Endothelial cell of umbilical vein (primary cell): Measurements from ENCODE around the gene CCDC106. TPM values are rescaled to one million over a fixed set of nuclear protein-coding genes. Genes with fewer than 3 reads are reported as not detected.
A peak's percentile ranks its signal among the peaks of the same experiment; 100 is the strongest.

ENCODE experiments used
- BruUV-seq: library from RNA; stranded (reverse); fragments of 400-500 nt; replicated peaks from 2 replicates; lab custom pipeline; 2021; lab: Mats Ljungman, UMichigan
- CTCF ChIA-PET: fragments of 300-600, 350-600 bp; sonication (Branson Sonifier 250); formaldehyde crosslinking; loops from one replicate; lab custom pipeline; 2021; ENCODE audit warnings: antibody characterized with exemption, inconsistent platforms; lab: Charles Lee
- POLR2A ChIA-PET: fragments of 300-600, 350-600 bp; sonication (Branson Sonifier 250); formaldehyde crosslinking; loops from one replicate; lab custom pipeline; 2021; ENCODE audit warnings: antibody characterized with exemption, inconsistent platforms; lab: Charles Lee
- DNase-seq: peaks from one replicate; pipeline ENCODE4 v3.0.0-alpha.2; 2011; ENCODE audit warnings: low read depth, low spot score
- FAIRE-seq: peaks from 2 replicates; lab custom pipeline; 2011; peaks lifted over from hg19 to GRCh38; lab: Jason Lieb, UNC
- H2AFZ ChIP-seq: 2 replicates; pipeline ENCODE4 v1.6.0; 2012; ENCODE audit warnings: low read depth, low read length, control low read depth, inconsistent platforms
- H3K27ac ChIP-seq: 2 replicates; pipeline ENCODE4 v1.5.1; 2011; ENCODE audit warnings: low read depth, mild to moderate bottlenecking, control low read depth, low read length, moderate library complexity; ENCODE audit not compliant: insufficient read depth
- H3K27me3 ChIP-seq, 2 experiments: 2 replicates each; pipeline versions ENCODE4 v1.6.0 to v1.6.1; 2011; ENCODE audit warnings: low read length in 2 of 2, mixed read lengths in 1 of 2; ENCODE audit not compliant: control insufficient read depth in 2 of 2, insufficient read depth in 2 of 2
- H3K36me3 ChIP-seq, 2 experiments: 2 replicates in 1 of 2; 3 replicates in 1 of 2; pipeline ENCODE4 v1.5.1; 2011; ENCODE audit warnings: low read length in 2 of 2, mild to moderate bottlenecking in 1 of 2, moderate library complexity in 1 of 2; ENCODE audit not compliant: control insufficient read depth in 2 of 2, insufficient read depth in 2 of 2; ENCODE audit errors: extremely low read depth in 1 of 2
- H3K4me1 ChIP-seq: 3 replicates; pipeline ENCODE4 v1.5.1; 2011; ENCODE audit warnings: mild to moderate bottlenecking, low read length; ENCODE audit not compliant: control insufficient read depth, insufficient read depth; ENCODE audit errors: extremely low read depth
- H3K4me2 ChIP-seq: 2 replicates; pipeline ENCODE4 v1.6.1; 2011; ENCODE audit warnings: low read length, control low read depth, mixed read lengths; ENCODE audit not compliant: insufficient read depth
- H3K4me3 ChIP-seq, 3 experiments: fragments of 200-600 bp in 1 of 3; sonication (generic), shearing (Covaris generic) in 1 of 3; replicated peaks in 1 of 3; 2 replicates each; pipeline ENCODE4 v1.5.1; 2011 to 2016; ENCODE audit warnings: control low read depth in 3 of 3, low read length in 3 of 3, mild to moderate bottlenecking in 2 of 3, inconsistent platforms in 1 of 3, low read depth in 1 of 3, moderate library complexity in 1 of 3; ENCODE audit not compliant: insufficient read depth in 1 of 3
- H3K79me2 ChIP-seq: 2 replicates; pipeline ENCODE4 v1.6.0; 2012; ENCODE audit warnings: low read length, inconsistent platforms; ENCODE audit not compliant: control insufficient read depth, insufficient read depth
- H3K9ac ChIP-seq: replicated peaks from 2 replicates; pipeline ENCODE3; 2011; ENCODE audit warnings: low read length, control low read depth; ENCODE audit not compliant: insufficient read depth; ENCODE audit errors: extremely low read depth
- H3K9me1 ChIP-seq: replicated peaks from 3 replicates; pipeline ENCODE4 v1.6.0; 2011; ENCODE audit warnings: mild to moderate bottlenecking, low read length; ENCODE audit not compliant: control insufficient read depth, insufficient read depth; ENCODE audit errors: extremely low read depth
- H3K9me3 ChIP-seq: replicated peaks from 2 replicates; pipeline ENCODE4 v1.5.1; 2012; ENCODE audit warnings: low read length, inconsistent platforms; ENCODE audit not compliant: control insufficient read depth, insufficient read depth
- H4K20me1 ChIP-seq: replicated peaks from 2 replicates; pipeline ENCODE3; 2011; ENCODE audit warnings: mild to moderate bottlenecking, low read length; ENCODE audit not compliant: control insufficient read depth, insufficient read depth; ENCODE audit errors: extremely low read depth
- CTCF ChIP-seq, 2 donors: IDR thresholded peaks; 1 replicate in 1 of 2; 2 replicates in 1 of 2; pipeline ENCODE4 v1.5.1; 2011; ENCODE audit warnings: low read length in 2 of 2, mild to moderate bottlenecking in 2 of 2, moderate library complexity in 2 of 2, control low read depth in 1 of 2, inconsistent platforms in 1 of 2, low read depth in 1 of 2; ENCODE audit not compliant: insufficient read depth in 1 of 2; ENCODE audit errors: extremely low read depth in 1 of 2
- EZH2 ChIP-seq: IDR thresholded peaks from 2 replicates; pipeline ENCODE4 v1.6.1; 2012; ENCODE audit warnings: borderline replicate concordance, low read depth, mild to moderate bottlenecking, moderate library complexity, low read length, inconsistent platforms; ENCODE audit not compliant: severe bottlenecking
- FOS ChIP-seq: IDR thresholded peaks from 2 replicates; pipeline ENCODE4 v1.6.1; 2011; ENCODE audit warnings: mild to moderate bottlenecking, low read length, moderate library complexity, borderline replicate concordance; ENCODE audit not compliant: insufficient read depth
- GATA2 ChIP-seq: IDR thresholded peaks from 2 replicates; pipeline ENCODE4 v1.7.0; 2011; ENCODE audit warnings: low read depth, mild to moderate bottlenecking, moderate library complexity, mixed read lengths, low read length; ENCODE audit not compliant: insufficient read length, insufficient read depth
- JUN ChIP-seq: IDR thresholded peaks from 2 replicates; pipeline ENCODE4 v1.6.1; 2011; ENCODE audit warnings: borderline replicate concordance, low read depth; ENCODE audit not compliant: insufficient read length, insufficient read depth
- MYC ChIP-seq: IDR thresholded peaks from one replicate; pipeline ENCODE4 v1.6.1; 2011; ENCODE audit warnings: mild to moderate bottlenecking, low read depth, low read length
- POLR2A ChIP-seq: IDR thresholded peaks from 2 replicates; pipeline ENCODE4 v1.6.1; 2012; ENCODE audit warnings: low read depth, mild to moderate bottlenecking, control low read depth, low read length
- POLR2AphosphoS5 ChIP-seq: IDR thresholded peaks from 2 replicates; pipeline ENCODE4 v1.6.1; 2012; ENCODE audit warnings: low read depth, mild to moderate bottlenecking, control low read depth, low read length, moderate library complexity; ENCODE audit not compliant: insufficient read depth
- dilution Hi-C: fragments of 300-500 bp; cut with MboI; formaldehyde crosslinking; loops from one replicate; pipeline ENCODE4 v1.15.0; 2019; ENCODE audit warnings: low sequenced_read_pairs; ENCODE audit not compliant: extremely low pct_ligation_motif_present
- intact Hi-C: fragments of 100-400 bp; cut with micrococcal nuclease; formaldehyde crosslinking; loops from one replicate; pipeline ENCODE4 v1.10.0; 2022
- polyA plus RNA-seq, 4 experiments: library from polyadenylated mRNA; depleted of rRNA in 3 of 4; stranded (reverse) in 3 of 4; unstranded in 1 of 4; fragments of >200 nt; gene quantifications; 2 replicates each; pipeline versions ENCODE4 v1.2.1 to v1.2.3, GENCODE V29; 2011 to 2012; ENCODE audit warnings: missing spikeins in 1 of 4
- total RNA-seq: library from RNA; stranded (reverse); gene quantifications from 2 replicates; pipeline ENCODE4 v1.2.3, GENCODE V29; 2021
- TF ChIP-seq, protein P1 (sequence below): IDR thresholded peaks from 2 replicates; pipeline ENCODE4 v1.6.1; 2011; ENCODE audit not compliant: insufficient read depth, insufficient read length

Gene CCDC106
- total and polyA plus RNA-seq, 2 donors (not counting 3 experiments of a cell fraction or from before 2014, with no cell fraction given): 11.8 to 12.0 TPM

DNA sequence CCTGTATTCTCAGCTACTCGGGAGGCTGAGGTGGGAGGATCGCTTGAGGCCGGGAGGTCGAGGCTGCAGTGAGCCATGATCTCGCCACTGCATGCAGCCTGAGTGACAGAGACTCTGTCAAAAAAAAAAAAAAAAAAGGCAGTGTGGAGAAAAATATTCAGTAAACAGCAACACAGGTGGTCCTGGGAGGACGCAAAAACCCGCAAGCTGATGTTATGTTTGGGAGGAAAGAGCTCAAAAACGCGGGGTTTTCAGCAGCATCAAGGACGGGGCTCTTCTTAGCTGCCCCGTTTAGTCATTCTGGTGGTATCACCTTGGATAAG, 23.0 kb upstream of the CCDC106 start:
- Histone ChIP-seq H2AFZ (peak overlapping the region; percentile 100), H3K27ac (no peak overlapping the region), H3K4me1 (peaks cover 6% of the 10 kb centered on the region), H3K4me2 (peak overlapping the region; percentile 94), H3K79me2 (no peaks in the 10 kb centered on the region), H3K9ac (peak overlapping the region; percentile 84), H4K20me1 (no peaks in the 10 kb centered on the region), H3K4me3 (peak overlapping the region in 2 of 3 experiments; percentile 74 to 78), H3K27me3 (no peaks in the 10 kb centered on the region), H3K9me3 (no peaks in the 10 kb centered on the region), H3K9me1 (no peaks in the 10 kb centered on the region), H3K36me3 (peaks cover 0 to 3% of the 10 kb centered on the region in 2 experiments)
- no peak for DNase-seq
- dilution Hi-C loops (no loop called here), intact Hi-C loops (no loop called here)
- CTCF ChIA-PET: interaction anchor here (0.7 to 2.9 kb wide), 10 partner anchors 8 to 184 kb away, joined by 3 to 15 read pairs (median 6); partner anchors contain the start of genes ZNF524 and ZNF865
- POLR2A ChIA-PET: interaction anchor here (0.6 to 1.4 kb wide), 5 partner anchors 26 to 1152 kb away, joined by 4 to 8 read pairs (median 5); partner anchors contain the start of genes CDC42EP5 and FIZ1
- TF ChIP-seq CTCF (IDR thresholded peaks at IDR 0.05; ENCODE audit: extremely low read depth in 1 of 2, insufficient read depth in 1 of 2, low read depth in 1 of 2, low read length in 2 of 2): no peak
- TF ChIP-seq GATA2: no peak
- FAIRE-seq: no peak
- BruUV-seq: no TSS peak

DNA sequence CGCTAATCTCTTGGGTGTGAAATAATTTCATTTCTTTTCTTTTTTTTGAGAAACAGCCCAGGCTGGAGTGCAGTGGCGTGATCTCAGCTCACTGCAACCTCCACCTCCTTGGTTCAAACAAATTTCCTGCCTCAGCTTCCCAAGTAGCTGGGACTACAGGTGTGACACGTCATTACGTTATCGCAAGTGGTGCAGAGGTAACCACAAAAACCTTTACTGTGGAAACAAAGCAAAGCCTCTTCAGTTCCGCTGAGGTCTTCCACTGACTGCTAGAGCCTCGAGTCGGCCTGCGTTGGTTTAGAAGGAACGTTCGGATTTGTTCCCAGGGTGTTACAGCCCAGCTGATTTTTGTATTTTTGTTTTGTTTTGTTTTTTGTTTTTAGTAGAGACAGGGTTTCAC, 21.7 kb upstream of the CCDC106 start:
- no TSS peak for BruUV-seq
- Histone ChIP-seq H3K4me2 (no peak overlapping the region), H3K27ac (no peak overlapping the region), H3K9ac (no peak overlapping the region), H3K4me3 (no peak overlapping the region), H3K4me1 (peaks cover 6% of the 10 kb centered on the region), H3K79me2 (no peaks in the 10 kb centered on the region), H3K27me3 (no peaks in the 10 kb centered on the region), H2AFZ (no peak overlapping the region), H4K20me1 (no peaks in the 10 kb centered on the region), H3K36me3 (peaks cover 0 to 1% of the 10 kb centered on the region in 2 experiments), H3K9me1 (no peaks in the 10 kb centered on the region), H3K9me3 (no peaks in the 10 kb centered on the region)
- no peak for FAIRE-seq
- POLR2A ChIA-PET: interaction anchor here (0.9 to 1.4 kb wide), 2 partner anchors 16 to 22 kb away, joined by 3 read pairs; no protein-coding TSS in a partner anchor
- dilution Hi-C loops: no loop called here
- CTCF ChIA-PET: interaction anchor here (1.2 to 2.9 kb wide), 5 partner anchors 20 to 159 kb away, joined by 3 to 15 read pairs (median 5); partner anchors contain the start of gene CCDC106
- no peak for TF ChIP-seq MYC
- TF ChIP-seq, protein P1, sequence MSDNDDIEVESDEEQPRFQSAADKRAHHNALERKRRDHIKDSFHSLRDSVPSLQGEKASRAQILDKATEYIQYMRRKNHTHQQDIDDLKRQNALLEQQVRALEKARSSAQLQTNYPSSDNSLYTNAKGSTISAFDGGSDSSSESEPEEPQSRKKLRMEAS: no peak
- no peak for TF ChIP-seq CTCF (IDR thresholded peaks at IDR 0.05; ENCODE audit: extremely low read depth in 1 of 2, insufficient read depth in 1 of 2, low read depth in 1 of 2, low read length in 2 of 2)
- TF ChIP-seq JUN: no peak
- TF ChIP-seq POLR2AphosphoS5: no peak
- TF ChIP-seq GATA2: no peak
- no peak for TF ChIP-seq EZH2
- no peak for TF ChIP-seq POLR2A
- no peak for TF ChIP-seq FOS
- intact Hi-C loops: no loop called here
- no peak for DNase-seq
